A673 (cell line): Measurements from ENCODE around the gene TMEM270.

ENCODE experiments used
- CTCF ChIP-seq: fragments of 300-800, 200-600 bp; sonication (generic); conservative IDR thresholded peaks from 2 replicates; pipeline ENCODE4 v1.5.1; 2017; ENCODE audit warnings: low read depth, mild to moderate bottlenecking, antibody characterized with exemption, low read length, moderate library complexity, mixed read lengths
- EZH2 ChIP-seq: fragments of 200-600 bp; sonication (generic); IDR thresholded peaks from 2 replicates; pipeline ENCODE4 v1.6.1; 2017; ENCODE audit warnings: borderline replicate concordance, low read depth, mild to moderate bottlenecking, mixed read lengths, antibody characterized with exemption, low read length; ENCODE audit not compliant: poor library complexity, severe bottlenecking

GRCh38 chr7:73827567-73828106, 33.3 kb upstream of the TMEM270 start:
- TF ChIP-seq CTCF (no peak), EZH2 (no peak)
